Mesenteric fat pad (tissue), 1 donor: ENCODE measurements around the gene SNTG2. TPM values are rescaled to one million over a fixed set of nuclear protein-coding genes. Genes with fewer than 3 reads are reported as not detected.

Source experiments
- DNase-seq: peaks from one replicate; pipeline ENCODE4 v3.0.0-alpha.2; 2020; ENCODE audit warnings: low spot score
- total RNA-seq: library from RNA; stranded (reverse); fragmentation: NEBNext Ultra II Directional; extraction: Animal tissue kit (Norgen Biotek cat#: 25700); gene quantifications from one replicate; pipeline ENCODE4 v1.2.1, GENCODE V29; 2021
- donor health status: DM: yes; HTN: yes; CAD: no.

The SNTG2 gene
- total RNA-seq, 1 donor from 2014 or later, result 5.6 TPM

- DNase-seq, result no peak
Measured at GRCh38 chr2:1307670-1308069, 357.0 kb downstream of the SNTG2 start.

GRCh38 chr2:1308678-1309077 is 358.0 kb downstream of the SNTG2 start:
- no peak for DNase-seq

- no peak for DNase-seq
Measured at GRCh38 chr2:1309507-1309906, 358.9 kb downstream of the SNTG2 start.

GRCh38 chr2:1310202-1310601 is 359.6 kb downstream of the SNTG2 start:
- no peak for DNase-seq

- no peak for DNase-seq
Measured at GRCh38 chr2:1310866-1311265, 360.2 kb downstream of the SNTG2 start.

- no peak for DNase-seq
Measured at GRCh38 chr2:1313240-1313924, 362.7 kb downstream of the SNTG2 start.

GRCh38 chr2:1314254-1314653 is 363.6 kb downstream of the SNTG2 start:
- no peak for DNase-seq

- no peak for DNase-seq
Measured at GRCh38 chr2:1318366-1319009, 367.8 kb downstream of the SNTG2 start.

- no peak for DNase-seq
Measured at GRCh38 chr2:1319393-1319792, 368.7 kb downstream of the SNTG2 start.

- no peak for DNase-seq
Measured at GRCh38 chr2:1321321-1321720, 370.7 kb downstream of the SNTG2 start.

- DNase-seq, result no peak
Measured at GRCh38 chr2:1324884-1325283, 374.2 kb downstream of the SNTG2 start.

GRCh38 chr2:1328684-1329083 is 378.0 kb downstream of the SNTG2 start:
- DNase-seq, result no peak

- no peak for DNase-seq
Measured at GRCh38 chr2:1339388-1340140, 388.9 kb downstream of the SNTG2 start.

- no peak for DNase-seq
Measured at GRCh38 chr2:1340141-1340512, 389.5 kb downstream of the SNTG2 start.

- no peak for DNase-seq
Measured at GRCh38 chr2:1341404-1342120, 390.9 kb downstream of the SNTG2 start.

GRCh38 chr2:1348789-1349188 is 398.1 kb downstream of the SNTG2 start:
- no peak for DNase-seq

GRCh38 chr2:1350111-1350510 is 399.5 kb downstream of the SNTG2 start:
- no peak for DNase-seq

- no peak for DNase-seq
Measured at GRCh38 chr2:1353124-1353523, 402.5 kb downstream of the SNTG2 start.

GRCh38 chr2:1353543-1353942 is 402.9 kb downstream of the SNTG2 start:
- DNase-seq, result no peak

- DNase-seq, result no peak
Measured at GRCh38 chr2:1360144-1360543, 409.5 kb downstream of the SNTG2 start.

GRCh38 chr2:1360557-1361250 is 410.1 kb downstream of the SNTG2 start:
- DNase-seq, result no peak
